Heart left ventricle (tissue), 13 donors: ENCODE measurements around the gene MRAP.

Experiments
- POLR2A ChIP-seq, 2 donors: fragments of 450-650 bp; IDR thresholded peaks; one replicate each; pipeline ENCODE4 v1.6.1; 2017; ENCODE audit warnings: antibody characterized with exemption in 2 of 2, mild to moderate bottlenecking in 2 of 2, moderate library complexity in 2 of 2
- TF ChIP-seq, protein P1 (sequence below), 12 donors: fragments of 200-600 bp; sonication (generic) in 4 of 12; IDR thresholded peaks; one replicate each; pipeline versions ENCODE4 v1.5.0 to v1.8.0; 2018 to 2022; ENCODE audit warnings: antibody characterized with exemption in 12 of 12, mild to moderate bottlenecking in 5 of 12
- donor health status: ischemic (EF 13 %, LVEDD 7.1; RV severe dilation, severe dysfunction).
- donor health status: DM: no; HTN: yes; CAD: no.
- donor health status: DM: no; HTN: no; CAD: no.
- donor health status: ischemic (EF 25% LVEDD 6.9; RV normal size, moderate dysfunction).
- donor health status: ischemic (EF 25% LVEDD 5.7; RV mildly dilated, moderate dysfunction).
- donor health status: ischemic (EF 35%, LVEDD 5.7; RV mildly dilated, moderate dysfunction).
- donor health status: nonischemic (EF 11% LVEDD 7.7; RV severe dilation, severe dysfunction).
- donor health status: DM: yes; HTN: yes; CAD: no.
- donor health status: PGD.
- donor health status: ischemic (EF 29% LVEDD 5.4; RV normal size, mild dysfunction).
- donor health status: nonischemic (EF 23%, LVEDD 6.1; RV moderate dilation, normal function).

DNA sequence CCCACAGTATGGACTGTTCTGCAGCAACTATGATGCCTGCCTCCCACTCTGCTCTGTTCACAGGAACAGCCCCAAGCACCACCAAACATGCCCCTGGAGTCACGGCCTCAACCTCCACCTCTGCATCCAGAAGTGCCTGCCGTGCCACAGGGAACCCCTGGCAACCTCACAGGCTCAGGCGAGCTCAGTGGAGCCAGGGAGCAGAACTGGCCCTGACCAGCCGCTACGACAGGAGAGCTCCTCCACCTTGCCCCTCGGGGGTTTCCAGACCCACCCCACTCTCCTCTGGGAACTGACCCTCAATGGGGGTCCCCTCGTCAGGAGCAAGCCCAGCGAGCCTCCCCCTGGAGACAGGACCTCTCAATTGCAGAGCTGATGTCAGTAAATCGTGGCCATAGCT, 13.0 kb downstream of the MRAP start:
- TF ChIP-seq, protein P1, sequence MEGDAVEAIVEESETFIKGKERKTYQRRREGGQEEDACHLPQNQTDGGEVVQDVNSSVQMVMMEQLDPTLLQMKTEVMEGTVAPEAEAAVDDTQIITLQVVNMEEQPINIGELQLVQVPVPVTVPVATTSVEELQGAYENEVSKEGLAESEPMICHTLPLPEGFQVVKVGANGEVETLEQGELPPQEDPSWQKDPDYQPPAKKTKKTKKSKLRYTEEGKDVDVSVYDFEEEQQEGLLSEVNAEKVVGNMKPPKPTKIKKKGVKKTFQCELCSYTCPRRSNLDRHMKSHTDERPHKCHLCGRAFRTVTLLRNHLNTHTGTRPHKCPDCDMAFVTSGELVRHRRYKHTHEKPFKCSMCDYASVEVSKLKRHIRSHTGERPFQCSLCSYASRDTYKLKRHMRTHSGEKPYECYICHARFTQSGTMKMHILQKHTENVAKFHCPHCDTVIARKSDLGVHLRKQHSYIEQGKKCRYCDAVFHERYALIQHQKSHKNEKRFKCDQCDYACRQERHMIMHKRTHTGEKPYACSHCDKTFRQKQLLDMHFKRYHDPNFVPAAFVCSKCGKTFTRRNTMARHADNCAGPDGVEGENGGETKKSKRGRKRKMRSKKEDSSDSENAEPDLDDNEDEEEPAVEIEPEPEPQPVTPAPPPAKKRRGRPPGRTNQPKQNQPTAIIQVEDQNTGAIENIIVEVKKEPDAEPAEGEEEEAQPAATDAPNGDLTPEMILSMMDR (IDR thresholded peaks at IDR 0.05): no peak
- no peak for TF ChIP-seq POLR2A (IDR thresholded peaks at IDR 0.05)
